Measurements from ENCODE around the gene INSC.

The INSC gene

DNA sequence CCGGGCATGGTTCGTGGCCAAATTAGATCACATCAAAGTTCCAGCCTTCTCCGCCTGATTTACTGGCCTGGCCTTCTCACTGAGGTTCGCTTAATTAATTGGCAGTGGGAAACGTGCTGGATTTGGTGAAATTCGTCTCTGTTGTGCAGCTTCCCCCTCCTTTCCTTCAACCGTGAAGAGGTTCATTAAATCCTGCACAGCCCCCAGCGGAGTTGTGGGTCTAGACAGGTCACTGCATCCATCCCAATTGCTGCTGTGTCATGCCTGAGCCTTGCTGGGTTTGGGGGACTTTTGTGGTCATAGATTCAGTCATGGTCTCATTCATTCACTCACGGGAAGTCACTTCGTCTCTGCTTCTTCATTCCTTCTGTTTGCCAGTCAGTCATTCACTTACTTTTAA, 90.0 kb downstream of the INSC start:
- no peak for DNase-seq (ENCODE audit: extremely low spot score)
- ChIA-PET POLR2A (no interaction called here), CTCF (interaction anchor here (1.0 to 5.4 kb wide), 3 partner anchors 104 to 297 kb away, joined by 3 to 75 read pairs (median 48); no protein-coding TSS in a partner anchor)
- TF ChIP-seq, protein P1, sequence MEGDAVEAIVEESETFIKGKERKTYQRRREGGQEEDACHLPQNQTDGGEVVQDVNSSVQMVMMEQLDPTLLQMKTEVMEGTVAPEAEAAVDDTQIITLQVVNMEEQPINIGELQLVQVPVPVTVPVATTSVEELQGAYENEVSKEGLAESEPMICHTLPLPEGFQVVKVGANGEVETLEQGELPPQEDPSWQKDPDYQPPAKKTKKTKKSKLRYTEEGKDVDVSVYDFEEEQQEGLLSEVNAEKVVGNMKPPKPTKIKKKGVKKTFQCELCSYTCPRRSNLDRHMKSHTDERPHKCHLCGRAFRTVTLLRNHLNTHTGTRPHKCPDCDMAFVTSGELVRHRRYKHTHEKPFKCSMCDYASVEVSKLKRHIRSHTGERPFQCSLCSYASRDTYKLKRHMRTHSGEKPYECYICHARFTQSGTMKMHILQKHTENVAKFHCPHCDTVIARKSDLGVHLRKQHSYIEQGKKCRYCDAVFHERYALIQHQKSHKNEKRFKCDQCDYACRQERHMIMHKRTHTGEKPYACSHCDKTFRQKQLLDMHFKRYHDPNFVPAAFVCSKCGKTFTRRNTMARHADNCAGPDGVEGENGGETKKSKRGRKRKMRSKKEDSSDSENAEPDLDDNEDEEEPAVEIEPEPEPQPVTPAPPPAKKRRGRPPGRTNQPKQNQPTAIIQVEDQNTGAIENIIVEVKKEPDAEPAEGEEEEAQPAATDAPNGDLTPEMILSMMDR (IDR thresholded peaks at IDR 0.05; ENCODE audit: control extremely low read depth, extremely low read depth, low read depth, missing control alignments): no peak

DNA sequence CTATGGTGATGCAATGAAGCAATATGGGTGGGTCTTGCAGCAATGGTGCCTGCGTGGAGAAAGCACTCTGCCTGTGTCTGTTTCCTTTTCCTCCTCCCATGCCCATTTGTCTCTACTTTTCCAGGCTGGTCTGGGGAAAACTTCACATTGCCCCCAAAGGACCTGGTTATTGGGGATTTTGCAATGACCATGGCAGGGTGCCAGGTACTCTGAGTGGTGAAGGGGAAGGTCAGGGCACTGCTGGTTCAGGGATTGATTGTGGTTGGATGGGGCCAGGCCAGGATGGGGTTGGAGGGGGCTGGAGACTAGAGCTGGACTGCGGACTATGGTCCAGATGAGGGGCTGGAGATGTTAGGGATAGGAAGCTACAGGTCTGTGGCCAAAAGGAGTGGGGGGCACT, 92.1 kb downstream of the INSC start:
- ChIA-PET POLR2A (no interaction called here), CTCF (interaction anchor here (1.0 to 5.4 kb wide), 9 partner anchors 16 to 417 kb away, joined by 3 to 75 read pairs (median 7); no protein-coding TSS in a partner anchor)
- DNase-seq (ENCODE audit: extremely low spot score): no peak
- TF ChIP-seq, protein P1 (IDR thresholded peaks at IDR 0.05; ENCODE audit: control extremely low read depth, extremely low read depth, low read depth, missing control alignments): no peak

DNA sequence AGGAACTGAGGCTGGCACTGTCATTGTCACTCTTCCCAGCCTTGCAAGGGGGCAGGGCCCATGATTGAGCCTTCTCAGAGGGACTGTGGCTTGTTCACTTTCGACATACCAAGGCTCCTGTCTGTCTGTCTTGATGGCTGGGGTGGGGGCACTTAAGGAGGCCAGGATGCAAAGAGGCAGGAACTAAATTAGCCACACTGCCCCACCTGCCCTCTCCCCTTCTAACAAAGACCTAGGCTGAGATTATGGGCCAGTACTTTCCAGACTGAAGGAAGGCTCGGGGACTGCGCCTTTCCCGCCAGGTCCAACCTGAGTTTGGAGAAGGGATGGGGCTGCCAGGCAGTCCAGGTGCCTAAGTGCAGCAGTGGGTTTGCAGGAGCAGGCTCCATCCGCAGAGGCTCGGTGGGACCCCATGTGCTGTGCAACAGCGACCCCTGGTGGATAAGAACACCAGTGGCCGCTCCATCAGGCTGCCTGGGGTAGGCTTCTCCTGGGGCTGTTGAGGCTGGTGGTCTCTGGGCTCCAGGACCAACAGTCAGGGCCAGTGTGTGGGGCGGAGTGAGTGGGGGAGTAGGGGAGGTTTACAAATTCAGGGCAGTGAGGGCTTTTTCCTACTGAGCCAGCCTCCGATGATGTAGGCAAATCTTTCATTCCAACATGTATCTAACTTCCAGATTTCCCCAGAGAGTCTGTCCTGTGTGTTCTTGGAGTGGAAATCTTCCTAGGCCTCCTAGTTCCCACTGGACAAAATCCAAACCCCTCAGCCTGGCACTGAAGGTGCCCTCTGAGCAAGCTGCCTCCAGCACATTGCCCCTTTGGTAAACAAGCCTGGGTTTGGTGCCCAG, 93.9 kb downstream of the INSC start:
- ChIA-PET POLR2A (interaction anchor here (0.9 kb wide), 1 partner anchor 108 kb away, joined by 4 read pairs; no protein-coding TSS in a partner anchor), CTCF (interaction anchor here (0.7 to 5.4 kb wide), 11 partner anchors 9 to 419 kb away, joined by 3 to 75 read pairs (median 5); no protein-coding TSS in a partner anchor)
- DNase-seq (ENCODE audit: extremely low spot score): peak; percentile 84
- TF ChIP-seq, protein P1 (IDR thresholded peaks at IDR 0.05; ENCODE audit: control extremely low read depth, extremely low read depth, low read depth, missing control alignments): peak; percentile 94

DNA sequence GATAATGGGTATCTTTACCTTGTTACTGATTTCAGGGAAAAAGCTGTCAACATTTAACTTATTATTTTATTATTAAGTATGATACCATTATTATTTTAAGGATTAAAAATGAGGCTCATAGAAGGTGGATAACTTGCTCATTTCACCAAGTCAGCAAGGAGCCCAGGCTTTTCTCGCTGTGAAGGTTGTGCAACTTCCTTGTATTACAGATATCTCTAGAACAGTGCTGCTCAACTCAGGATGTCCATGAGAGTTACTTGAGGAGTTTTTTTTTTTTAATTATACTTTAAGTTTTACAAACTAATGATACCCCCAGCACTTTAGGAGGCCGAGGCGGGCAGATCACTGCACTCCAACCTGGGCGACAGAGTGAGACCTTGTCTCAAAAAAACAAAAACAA, 98.2 kb downstream of the INSC start:
- CTCF ChIA-PET: interaction anchor here (1.5 kb wide), 1 partner anchor 305 kb away, joined by 5 read pairs; no protein-coding TSS in a partner anchor
- POLR2A ChIA-PET: no interaction called here
- no peak for DNase-seq (ENCODE audit: extremely low spot score)
- TF ChIP-seq, protein P1 (IDR thresholded peaks at IDR 0.05; ENCODE audit: control extremely low read depth, extremely low read depth, low read depth, missing control alignments): no peak

GRCh38 chr11:15213471-15214231, 98.9 kb downstream of the INSC start:
- ChIA-PET CTCF (interaction anchor here (1.5 to 2.3 kb wide), 2 partner anchors 114 to 306 kb away, joined by 5 to 11 read pairs; no protein-coding TSS in a partner anchor), POLR2A (no interaction called here)
- TF ChIP-seq, protein P1 (IDR thresholded peaks at IDR 0.05; ENCODE audit: control extremely low read depth, extremely low read depth, low read depth, missing control alignments): no peak
- no peak for DNase-seq (ENCODE audit: extremely low spot score)

DNA sequence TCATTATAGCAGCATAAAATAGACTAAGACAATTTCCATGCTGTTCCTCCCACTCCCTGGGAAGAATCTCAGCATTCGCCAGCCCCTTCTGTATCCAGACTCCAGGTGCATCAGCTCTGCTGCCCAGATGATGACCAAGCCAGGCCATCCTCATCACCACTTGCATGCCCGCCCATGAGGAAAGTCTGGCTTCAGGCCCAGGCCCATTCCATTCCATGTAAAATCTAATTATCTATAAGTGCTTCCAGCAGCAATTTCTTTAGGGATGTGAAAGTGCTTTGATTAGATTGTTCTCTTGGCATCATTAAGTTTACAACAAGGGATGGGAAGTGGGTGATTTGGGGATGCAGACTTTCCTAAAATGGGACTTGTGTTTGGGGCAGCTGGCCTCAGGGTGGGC, 100.3 kb downstream of the INSC start:
- CTCF ChIA-PET: interaction anchor here (2.1 to 3.4 kb wide), 3 partner anchors 10 to 307 kb away, joined by 4 to 14 read pairs (median 11); no protein-coding TSS in a partner anchor
- POLR2A ChIA-PET: no interaction called here
- TF ChIP-seq, protein P1 (IDR thresholded peaks at IDR 0.05; ENCODE audit: control extremely low read depth, extremely low read depth, low read depth, missing control alignments): no peak
- no peak for DNase-seq (ENCODE audit: extremely low spot score)
